Measurements from ENCODE around the gene PRRX2.

Gene PRRX2

GRCh38 chr9:129678844-129679243 lies 13.4 kb downstream of the PRRX2 start:
- no peak overlapping the region for H3K4me3 ChIP-seq (ENCODE audit: low read depth, low read length)
- TF ChIP-seq CTCF (IDR thresholded peaks at IDR 0.05; ENCODE audit: borderline replicate concordance, insufficient read depth, low read depth, low read length): no peak

GRCh38 chr9:129679537-129679936 lies 14.1 kb downstream of the PRRX2 start:
- no peak for TF ChIP-seq CTCF (IDR thresholded peaks at IDR 0.05; ENCODE audit: borderline replicate concordance, insufficient read depth, low read depth, low read length)
- no peak overlapping the region for H3K4me3 ChIP-seq (ENCODE audit: low read depth, low read length)

GRCh38 chr9:129681924-129682323 lies 16.5 kb downstream of the PRRX2 start:
- no peak overlapping the region for H3K4me3 ChIP-seq (ENCODE audit: low read depth, low read length)
- TF ChIP-seq CTCF (IDR thresholded peaks at IDR 0.05; ENCODE audit: borderline replicate concordance, insufficient read depth, low read depth, low read length): no peak

- H3K4me3 ChIP-seq (ENCODE audit: low read depth, low read length): no peak overlapping the region
Observed at GRCh38 chr9:129682381-129682780, 16.9 kb downstream of the PRRX2 start.

GRCh38 chr9:129685220-129685932 lies 19.9 kb downstream of the PRRX2 start:
- no peak overlapping the region for H3K4me3 ChIP-seq (ENCODE audit: low read depth, low read length)
- no peak for TF ChIP-seq CTCF (IDR thresholded peaks at IDR 0.05; ENCODE audit: borderline replicate concordance, insufficient read depth, low read depth, low read length)

More at GRCh38 chr9:129682381-129682780, 16.9 kb downstream of the PRRX2 start:
- TF ChIP-seq CTCF (IDR thresholded peaks at IDR 0.05; ENCODE audit: borderline replicate concordance, insufficient read depth, low read depth, low read length): no peak

- H3K4me3 ChIP-seq (ENCODE audit: low read depth, low read length): no peak overlapping the region
- TF ChIP-seq CTCF (IDR thresholded peaks at IDR 0.05; ENCODE audit: borderline replicate concordance, insufficient read depth, low read depth, low read length): no peak
Observed at GRCh38 chr9:129685933-129686259, 20.4 kb downstream of the PRRX2 start.

GRCh38 chr9:129686736-129687135 lies 21.3 kb downstream of the PRRX2 start:
- H3K4me3 ChIP-seq (ENCODE audit: low read depth, low read length): no peak overlapping the region
- no peak for TF ChIP-seq CTCF (IDR thresholded peaks at IDR 0.05; ENCODE audit: borderline replicate concordance, insufficient read depth, low read depth, low read length)

All from GM12875 (cell line).